Measurements from ENCODE around the gene PASD1.

DNA sequence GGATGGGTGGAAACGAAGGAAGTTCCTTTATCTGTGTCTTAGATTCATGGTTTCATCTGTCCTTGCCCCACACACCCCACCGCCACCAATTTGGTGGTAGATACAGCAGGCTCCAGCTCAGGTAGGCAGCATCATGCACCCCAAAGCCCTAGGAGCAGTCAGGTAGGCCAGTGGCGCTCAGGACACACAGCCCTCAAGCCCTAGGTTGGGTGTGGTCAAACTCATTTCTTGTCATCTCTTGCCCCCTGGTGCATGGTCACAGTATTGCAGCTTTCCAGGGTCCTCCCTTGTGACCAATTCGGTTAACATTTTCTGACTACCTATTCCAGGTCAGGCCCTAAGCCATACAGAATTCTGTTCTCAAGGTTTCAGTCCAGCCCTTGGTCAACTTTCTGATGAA, 117.3 kb downstream of the PASD1 start:
- TF ChIP-seq TAF1 (IDR thresholded peaks at IDR 0.05; ENCODE audit: borderline replicate concordance, insufficient read depth, low read length) (no peak), SIN3A (IDR thresholded peaks at IDR 0.05; ENCODE audit: borderline replicate concordance, insufficient read depth, low read length) (no peak), POLR2AphosphoS5 (IDR thresholded peaks at IDR 0.05; ENCODE audit: low read depth, low read length) (no peak)
- TF ChIP-seq, protein P1, sequence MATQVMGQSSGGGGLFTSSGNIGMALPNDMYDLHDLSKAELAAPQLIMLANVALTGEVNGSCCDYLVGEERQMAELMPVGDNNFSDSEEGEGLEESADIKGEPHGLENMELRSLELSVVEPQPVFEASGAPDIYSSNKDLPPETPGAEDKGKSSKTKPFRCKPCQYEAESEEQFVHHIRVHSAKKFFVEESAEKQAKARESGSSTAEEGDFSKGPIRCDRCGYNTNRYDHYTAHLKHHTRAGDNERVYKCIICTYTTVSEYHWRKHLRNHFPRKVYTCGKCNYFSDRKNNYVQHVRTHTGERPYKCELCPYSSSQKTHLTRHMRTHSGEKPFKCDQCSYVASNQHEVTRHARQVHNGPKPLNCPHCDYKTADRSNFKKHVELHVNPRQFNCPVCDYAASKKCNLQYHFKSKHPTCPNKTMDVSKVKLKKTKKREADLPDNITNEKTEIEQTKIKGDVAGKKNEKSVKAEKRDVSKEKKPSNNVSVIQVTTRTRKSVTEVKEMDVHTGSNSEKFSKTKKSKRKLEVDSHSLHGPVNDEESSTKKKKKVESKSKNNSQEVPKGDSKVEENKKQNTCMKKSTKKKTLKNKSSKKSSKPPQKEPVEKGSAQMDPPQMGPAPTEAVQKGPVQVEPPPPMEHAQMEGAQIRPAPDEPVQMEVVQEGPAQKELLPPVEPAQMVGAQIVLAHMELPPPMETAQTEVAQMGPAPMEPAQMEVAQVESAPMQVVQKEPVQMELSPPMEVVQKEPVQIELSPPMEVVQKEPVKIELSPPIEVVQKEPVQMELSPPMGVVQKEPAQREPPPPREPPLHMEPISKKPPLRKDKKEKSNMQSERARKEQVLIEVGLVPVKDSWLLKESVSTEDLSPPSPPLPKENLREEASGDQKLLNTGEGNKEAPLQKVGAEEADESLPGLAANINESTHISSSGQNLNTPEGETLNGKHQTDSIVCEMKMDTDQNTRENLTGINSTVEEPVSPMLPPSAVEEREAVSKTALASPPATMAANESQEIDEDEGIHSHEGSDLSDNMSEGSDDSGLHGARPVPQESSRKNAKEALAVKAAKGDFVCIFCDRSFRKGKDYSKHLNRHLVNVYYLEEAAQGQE (IDR thresholded peaks at IDR 0.05; ENCODE audit: insufficient read depth in 1 of 2, low read depth in 2 of 2, low read length in 2 of 2) = no peak
